ENCODE results near the gene TTC16. TPM values are rescaled to one million over a fixed set of nuclear protein-coding genes. Genes with fewer than 3 reads are reported as not detected.

Gene TTC16
- total RNA-seq, 4 donors from 2014 or later = 0.28 TPM; not detected in 3

DNA sequence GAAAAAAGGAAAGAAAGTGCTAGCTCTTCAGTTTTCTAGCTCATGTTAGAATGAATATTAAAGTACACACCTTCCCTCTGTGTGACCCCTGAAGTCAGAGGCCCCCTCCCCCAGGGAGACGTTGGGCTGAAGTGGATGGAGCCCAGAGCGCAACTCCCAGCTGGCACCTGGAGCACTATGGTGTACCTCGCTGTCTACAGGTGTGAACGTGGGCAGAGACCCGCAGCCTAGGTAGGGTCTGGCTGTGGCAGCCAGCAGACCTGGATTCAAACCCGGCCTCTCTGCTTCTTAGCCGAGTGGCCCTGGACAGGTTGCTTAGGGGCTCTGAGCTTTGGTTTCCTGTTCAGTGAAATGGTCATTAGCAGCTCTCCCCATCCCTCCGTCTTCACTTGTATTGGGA is 12.9 kb downstream of the TTC16 start:
- TF ChIP-seq, protein P1, sequence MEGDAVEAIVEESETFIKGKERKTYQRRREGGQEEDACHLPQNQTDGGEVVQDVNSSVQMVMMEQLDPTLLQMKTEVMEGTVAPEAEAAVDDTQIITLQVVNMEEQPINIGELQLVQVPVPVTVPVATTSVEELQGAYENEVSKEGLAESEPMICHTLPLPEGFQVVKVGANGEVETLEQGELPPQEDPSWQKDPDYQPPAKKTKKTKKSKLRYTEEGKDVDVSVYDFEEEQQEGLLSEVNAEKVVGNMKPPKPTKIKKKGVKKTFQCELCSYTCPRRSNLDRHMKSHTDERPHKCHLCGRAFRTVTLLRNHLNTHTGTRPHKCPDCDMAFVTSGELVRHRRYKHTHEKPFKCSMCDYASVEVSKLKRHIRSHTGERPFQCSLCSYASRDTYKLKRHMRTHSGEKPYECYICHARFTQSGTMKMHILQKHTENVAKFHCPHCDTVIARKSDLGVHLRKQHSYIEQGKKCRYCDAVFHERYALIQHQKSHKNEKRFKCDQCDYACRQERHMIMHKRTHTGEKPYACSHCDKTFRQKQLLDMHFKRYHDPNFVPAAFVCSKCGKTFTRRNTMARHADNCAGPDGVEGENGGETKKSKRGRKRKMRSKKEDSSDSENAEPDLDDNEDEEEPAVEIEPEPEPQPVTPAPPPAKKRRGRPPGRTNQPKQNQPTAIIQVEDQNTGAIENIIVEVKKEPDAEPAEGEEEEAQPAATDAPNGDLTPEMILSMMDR (IDR thresholded peaks at IDR 0.05) = no peak
- DNase-seq (ENCODE audit: low spot score) = no peak
- no peak for ATAC-seq (ENCODE audit: low FRiP score)

DNA sequence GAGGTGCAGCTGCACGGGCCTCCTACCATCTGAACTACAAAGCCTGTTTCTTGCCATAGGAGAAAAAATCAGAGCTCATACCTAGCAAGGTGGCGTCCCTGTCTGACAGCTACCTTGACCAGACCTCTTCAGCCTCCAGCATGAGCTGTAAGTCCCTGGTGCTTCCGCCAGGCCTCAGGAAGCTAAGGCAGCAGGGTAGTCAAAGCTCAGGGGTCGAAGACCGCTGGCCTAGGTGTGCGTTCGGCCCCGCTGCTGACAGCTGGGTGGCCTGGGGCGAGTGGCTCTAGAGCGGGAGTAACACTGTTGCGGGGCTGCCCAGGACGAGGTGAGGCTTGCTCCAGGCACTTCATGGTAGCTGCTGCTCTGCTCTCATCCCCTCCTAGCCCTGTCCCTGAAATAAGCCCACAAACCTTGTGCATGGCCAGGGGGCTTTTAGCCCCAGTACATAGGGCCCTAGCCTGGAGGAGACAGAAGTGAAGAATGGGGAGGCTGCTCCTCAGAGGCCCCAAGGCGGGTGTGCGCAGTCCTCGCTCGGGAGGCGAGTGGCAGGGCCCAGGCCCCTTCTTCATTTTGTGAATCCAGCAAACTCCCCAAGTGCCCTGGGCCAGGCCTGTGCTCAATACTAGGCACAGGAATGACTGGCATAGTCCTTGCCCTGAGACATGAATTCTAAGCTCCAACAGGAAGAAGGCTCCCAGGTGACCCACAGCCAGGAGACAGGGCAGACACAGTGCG is 13.8 kb downstream of the TTC16 start:
- ATAC-seq (ENCODE audit: low FRiP score) (no peak), DNase-seq (ENCODE audit: low spot score) (no peak)
- TF ChIP-seq, protein P1 (IDR thresholded peaks at IDR 0.05) = no peak

DNA sequence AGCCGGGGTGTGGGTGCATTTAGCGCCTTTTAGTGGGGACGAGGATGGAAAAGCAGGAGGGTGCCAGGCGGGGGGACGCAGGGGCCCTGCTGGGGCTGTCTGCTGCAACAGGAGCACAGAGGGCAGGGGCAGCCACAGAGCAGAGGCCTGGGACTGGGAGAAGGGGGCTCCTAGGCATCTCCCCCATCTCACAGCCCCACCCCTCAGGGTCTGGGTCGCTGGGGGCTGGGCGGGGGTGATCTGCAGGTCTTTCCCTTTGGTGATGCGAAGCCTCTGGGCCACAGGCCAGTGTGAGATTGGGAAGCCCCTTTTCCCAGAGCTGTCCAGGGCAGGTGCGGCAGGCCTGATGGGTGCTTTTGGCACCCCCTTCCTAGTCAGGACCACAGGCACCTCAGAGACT is 14.4 kb downstream of the TTC16 start:
- TF ChIP-seq, protein P1 (IDR thresholded peaks at IDR 0.05) = no peak
- no peak for ATAC-seq (ENCODE audit: low FRiP score)
- no peak for DNase-seq (ENCODE audit: low spot score)

DNA sequence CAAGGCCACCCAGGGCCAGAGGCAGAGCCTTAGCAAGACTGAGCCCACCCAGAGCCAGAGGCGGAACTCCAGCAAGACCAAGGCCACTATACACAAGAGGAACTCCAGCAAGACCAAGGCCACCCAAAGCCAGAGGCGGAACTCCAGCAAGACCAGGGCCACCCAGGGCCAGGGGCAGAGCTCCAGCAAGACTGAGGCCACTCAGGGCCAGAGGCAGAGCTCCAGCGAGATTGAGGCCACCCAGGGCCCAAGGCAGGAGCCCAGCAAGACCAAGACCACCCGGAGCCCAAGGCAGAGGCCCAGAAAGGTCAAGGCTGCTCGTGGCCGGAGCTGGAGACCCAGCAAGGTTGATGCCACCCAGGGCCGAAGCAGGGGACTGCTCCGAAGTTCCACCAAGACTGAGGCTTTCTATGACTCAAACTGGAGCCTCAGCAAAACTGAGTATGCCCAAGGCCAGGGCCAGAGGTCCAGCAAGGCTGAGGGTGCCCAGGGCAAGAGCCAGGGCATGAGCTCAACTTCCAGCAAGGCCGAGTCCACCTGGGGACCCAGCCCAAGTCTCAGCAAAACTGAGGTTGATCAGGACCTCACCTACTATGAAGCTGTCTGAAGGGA is 15.0 kb downstream of the TTC16 start:
- ATAC-seq (ENCODE audit: low FRiP score) (no peak), DNase-seq (ENCODE audit: low spot score) (no peak)
- TF ChIP-seq, protein P1 (IDR thresholded peaks at IDR 0.05) = no peak

DNA sequence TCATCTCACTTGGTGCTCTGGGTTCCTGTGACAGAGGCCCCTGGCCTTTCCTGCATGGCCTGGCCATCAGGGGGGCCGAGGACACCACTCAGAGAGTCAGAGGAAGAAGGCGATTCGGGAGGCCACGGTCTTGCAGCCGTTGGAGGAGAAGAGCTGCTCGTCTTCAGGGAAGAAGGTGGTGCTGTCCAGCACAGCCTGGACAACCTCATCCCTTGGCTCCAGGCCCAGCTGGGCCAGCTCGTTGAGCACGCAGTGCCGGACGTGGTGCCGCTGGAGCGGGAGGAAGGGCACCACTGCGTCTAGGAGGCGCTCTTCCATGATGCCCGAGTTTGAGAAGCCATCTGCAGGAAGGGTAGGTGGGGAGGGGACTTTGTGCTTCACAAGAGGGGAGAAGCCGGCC is 16.1 kb downstream of the TTC16 start:
- TF ChIP-seq, protein P1 (IDR thresholded peaks at IDR 0.05) = no peak
- no peak for DNase-seq (ENCODE audit: low spot score)
- ATAC-seq (ENCODE audit: low FRiP score) = no peak

DNA sequence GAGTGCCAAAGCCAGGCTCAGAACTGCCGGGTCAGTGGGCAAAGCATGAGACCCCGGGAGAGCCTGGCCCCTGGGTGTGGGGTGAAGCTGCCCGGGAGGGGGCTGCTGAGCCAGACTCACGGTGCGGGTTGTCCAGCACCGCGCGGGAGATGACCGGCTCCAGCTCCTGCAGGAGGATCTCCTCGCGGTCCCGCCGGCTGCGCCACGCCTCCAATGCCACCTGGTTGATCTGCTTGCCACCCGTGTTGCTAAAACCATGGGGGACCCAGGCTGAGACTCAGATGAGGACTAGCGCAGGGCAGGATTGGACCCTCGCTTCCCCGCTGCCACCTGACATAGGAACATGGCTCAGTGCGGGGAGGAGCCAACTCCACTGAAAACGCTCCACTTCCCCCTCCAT is 16.6 kb downstream of the TTC16 start:
- TF ChIP-seq, protein P1 (IDR thresholded peaks at IDR 0.05) = no peak
- no peak for DNase-seq (ENCODE audit: low spot score)
- no peak for ATAC-seq (ENCODE audit: low FRiP score)

DNA sequence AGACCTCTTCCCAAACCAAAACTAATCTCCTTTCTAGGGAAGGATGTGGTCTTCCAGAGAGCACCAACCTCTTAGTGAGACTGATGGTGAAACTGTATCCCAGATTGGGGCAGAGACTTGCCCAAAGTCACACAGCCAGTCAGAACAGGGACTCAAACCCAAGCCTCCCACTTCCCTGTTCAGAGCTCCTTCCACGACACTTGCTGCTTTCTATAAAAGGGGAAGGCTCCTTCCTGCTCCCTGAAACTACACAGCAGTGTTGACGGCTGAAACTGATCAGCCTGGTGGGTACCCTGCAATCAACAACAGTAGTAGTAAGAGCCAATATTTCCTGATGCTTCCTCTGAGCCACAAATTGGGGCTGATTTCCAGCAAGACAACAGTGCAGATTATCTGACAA is 17.7 kb downstream of the TTC16 start:
- no peak for ATAC-seq (ENCODE audit: low FRiP score)

More for the DNA sequence above, 17.7 kb downstream of the TTC16 start:
- TF ChIP-seq, protein P1 (IDR thresholded peaks at IDR 0.05) = no peak
- no peak for DNase-seq (ENCODE audit: low spot score)

Measured in omental fat pad (tissue), 4 donors.